Measurements from ENCODE around the gene WDFY4.
A peak's percentile ranks its signal among the peaks of the same experiment; 100 is the strongest.

The WDFY4 gene

GRCh38 chr10:48833674-48834073 is 149.0 kb downstream of the WDFY4 start:
- no peak for DNase-seq

DNA sequence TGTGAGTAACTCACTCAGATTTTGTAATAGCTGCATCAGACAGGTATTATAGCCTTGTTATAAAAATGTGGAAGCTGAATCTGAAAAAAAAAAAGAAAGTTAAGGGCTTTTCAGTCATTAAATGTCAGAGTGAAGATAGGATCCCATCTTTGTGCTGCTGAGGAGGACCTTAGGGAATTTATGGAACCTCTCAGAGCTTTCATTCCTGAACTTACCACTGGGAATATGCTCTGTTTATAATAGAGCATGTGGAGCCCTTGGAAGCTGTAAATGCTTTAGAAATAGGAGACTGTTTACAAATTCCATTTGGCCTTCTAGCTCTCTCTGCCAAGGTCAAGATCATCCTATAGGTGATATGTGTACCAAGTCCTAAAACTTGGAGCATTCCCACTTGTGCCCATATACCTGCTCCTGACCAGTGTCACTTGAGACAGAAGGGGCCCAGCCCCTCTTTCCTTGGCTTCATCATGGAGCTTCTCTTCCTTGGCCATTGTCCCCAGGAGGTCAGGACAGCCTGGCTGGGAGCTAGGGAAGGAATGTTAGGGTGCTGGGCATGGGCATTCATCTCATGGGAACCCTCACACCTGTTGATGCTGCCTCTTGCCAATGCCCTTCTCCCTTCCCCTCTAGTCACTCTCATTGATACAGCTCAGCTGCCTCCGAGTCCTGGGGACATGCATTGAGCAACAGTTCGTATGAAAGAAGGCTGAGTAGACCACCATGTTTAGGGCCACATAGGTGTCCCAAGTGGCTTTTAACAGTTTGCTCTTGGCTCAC is 149.7 kb downstream of the WDFY4 start:
- DNase-seq = no peak

DNA sequence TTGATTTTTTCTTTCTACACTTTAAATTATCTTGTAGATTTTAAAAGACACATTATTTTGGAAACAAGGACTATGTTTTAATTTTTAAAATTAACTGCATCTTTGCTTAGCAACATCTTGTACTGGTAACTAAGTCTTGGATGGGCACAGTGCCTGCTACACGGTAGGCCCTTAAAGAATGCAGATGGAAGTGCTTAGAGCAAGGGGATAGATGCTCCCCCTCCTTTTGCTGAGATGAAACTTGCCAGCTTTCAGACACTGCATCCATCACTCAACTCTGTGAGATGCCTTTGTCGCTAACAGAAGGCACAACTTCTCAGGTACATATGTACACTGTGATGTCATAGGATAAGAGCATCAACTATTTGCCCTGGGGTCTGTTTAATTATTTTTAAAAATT is 151.1 kb downstream of the WDFY4 start:
- no peak for DNase-seq

- no peak for DNase-seq
Measured at GRCh38 chr10:48836605-48837004, 151.9 kb downstream of the WDFY4 start.

DNA sequence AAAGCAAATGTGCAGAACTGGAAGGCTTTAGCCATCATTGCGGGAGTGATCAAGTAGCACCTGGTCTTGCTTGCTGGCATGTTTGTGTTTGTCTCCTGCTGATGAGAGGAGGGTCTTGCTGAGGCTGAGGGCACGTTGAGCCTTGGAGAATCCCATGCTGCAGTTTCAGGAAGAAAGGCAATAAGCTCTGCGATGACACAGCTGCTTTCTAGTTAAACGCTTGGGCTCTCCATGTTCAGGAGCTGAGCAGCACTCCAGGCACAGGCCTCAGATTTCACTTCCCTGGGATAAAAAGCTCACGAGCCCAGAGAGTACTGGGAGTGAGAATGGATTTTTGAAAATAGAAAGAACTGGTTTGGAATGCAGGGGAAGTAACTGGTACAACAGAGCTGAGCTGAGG is 154.2 kb downstream of the WDFY4 start:
- DNase-seq = no peak

GRCh38 chr10:48839809-48840679 is 155.4 kb downstream of the WDFY4 start:
- no peak for DNase-seq

DNA sequence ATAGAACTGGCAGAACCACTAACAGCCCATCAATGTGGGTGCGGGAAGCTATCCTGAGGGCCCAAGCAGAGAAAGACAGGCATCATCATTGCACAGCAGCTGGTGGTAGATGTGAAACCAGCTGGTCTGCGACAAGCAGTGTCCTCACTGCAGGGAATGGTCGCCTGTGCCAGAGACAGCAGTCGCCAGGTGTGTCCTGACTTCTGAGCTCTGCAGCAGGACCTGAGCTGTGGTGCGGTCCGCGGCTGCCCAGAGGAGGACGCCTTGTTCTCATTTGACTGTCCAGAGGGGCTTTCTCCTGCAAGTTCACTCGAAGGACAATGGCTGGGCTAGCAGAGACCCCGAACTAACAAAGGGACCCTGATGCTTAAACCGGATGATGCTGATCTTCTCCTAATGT is 157.6 kb downstream of the WDFY4 start:
- no peak for DNase-seq

DNA sequence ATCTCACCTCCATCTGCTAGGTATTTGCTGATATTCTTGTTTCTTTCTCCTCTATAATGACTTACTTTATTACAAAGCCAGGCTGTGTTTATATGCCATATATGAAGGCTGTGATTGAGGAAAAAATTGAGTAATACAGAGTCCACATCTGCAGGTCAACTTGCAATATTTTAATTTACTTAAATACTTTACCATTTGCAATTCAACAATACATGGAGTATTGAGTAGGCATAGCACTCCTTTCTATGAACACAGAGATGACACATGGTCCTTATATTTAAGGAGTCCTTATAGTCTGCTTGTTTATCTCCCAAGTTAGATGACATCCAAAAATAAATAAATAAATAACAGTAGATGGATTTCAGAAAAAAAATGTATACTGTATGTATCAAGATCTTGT is 158.5 kb downstream of the WDFY4 start:
- no peak for DNase-seq

- DNase-seq = no peak
Measured at GRCh38 chr10:48844616-48845015, 159.9 kb downstream of the WDFY4 start.

DNA sequence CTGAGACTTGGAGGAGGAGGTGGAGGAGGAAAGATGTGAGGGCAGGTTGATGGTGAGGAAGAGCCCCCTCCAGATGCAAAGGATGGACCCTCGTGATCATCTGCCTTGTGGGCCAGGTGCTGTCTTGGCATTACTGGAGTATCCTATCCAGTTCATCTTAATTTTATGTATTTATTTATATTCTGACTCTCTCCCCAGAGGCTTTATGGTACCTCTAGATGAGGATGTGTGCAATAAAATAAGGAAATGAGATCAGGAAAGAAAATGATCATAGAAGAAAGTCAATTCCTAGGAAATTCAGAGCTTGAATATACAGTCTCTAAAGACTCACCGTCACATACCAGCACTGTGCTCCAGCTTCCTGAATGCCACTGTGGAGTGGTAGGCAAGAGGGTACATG is 160.8 kb downstream of the WDFY4 start:
- DNase-seq = no peak

DNA sequence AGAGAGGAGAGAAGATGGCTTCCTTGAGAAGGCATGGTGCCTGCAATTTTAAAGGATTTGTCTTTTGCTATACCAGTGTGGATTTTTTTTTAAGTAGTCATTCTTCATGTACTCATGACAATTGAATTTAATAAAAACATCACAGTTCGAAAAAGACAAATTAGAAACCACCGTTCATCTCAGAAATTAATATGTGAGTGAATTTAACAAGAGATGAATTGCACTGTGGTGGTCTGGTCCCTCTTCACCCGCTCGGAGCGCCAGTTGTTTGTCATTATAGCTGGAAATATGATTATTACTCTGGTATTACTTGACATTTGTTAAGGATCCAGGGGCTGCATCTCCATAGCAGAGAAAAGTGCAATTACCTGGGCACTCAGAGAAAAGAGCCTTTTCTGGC is 163.0 kb downstream of the WDFY4 start:
- DNase-seq = no peak

DNA sequence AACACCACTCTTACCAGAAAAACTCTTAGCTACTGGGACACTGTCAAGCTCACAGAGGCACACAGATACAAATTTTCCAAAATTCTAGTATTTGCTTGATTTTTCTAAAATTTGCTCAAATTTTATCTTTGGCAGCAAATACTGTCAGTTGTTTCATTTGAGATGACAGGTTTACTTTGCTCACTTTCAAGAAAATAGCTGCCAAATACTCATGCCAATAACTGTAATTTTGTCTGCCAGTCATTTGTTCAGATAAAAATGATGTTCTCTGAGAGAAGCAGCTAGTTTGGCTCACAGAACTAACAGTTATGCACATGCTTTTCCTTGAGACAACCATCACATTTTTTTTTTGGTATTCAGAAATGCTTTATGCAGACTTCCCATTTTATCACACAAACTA is 172.2 kb downstream of the WDFY4 start:
- DNase-seq = no peak

- DNase-seq = no peak
Measured at GRCh38 chr10:48872234-48872633, 187.6 kb downstream of the WDFY4 start.

- no peak for DNase-seq
Measured at GRCh38 chr10:48878091-48878490, 193.4 kb downstream of the WDFY4 start.

DNA sequence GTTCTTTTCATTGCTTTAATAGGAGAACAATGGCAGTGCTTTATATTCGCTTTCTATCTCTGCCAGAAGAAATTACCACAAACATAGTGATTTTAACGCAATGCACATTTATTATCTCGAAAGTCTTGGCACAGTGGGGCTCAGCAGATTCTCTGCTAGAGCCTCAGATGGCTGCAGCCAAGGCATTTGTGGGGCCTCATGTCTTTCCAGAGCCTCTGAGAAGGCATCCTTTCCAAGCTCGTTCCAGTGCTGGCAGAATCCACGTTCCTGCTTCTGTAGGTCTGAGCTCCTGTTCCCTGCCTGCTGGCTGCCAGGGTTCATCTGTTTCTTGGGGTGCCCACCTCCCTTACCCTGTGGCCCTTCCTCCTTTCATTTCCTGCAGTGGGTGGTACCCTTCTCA is 194.8 kb downstream of the WDFY4 start:
- DNase-seq = no peak

GRCh38 chr10:48880016-48880705 is 195.5 kb downstream of the WDFY4 start:
- DNase-seq = no peak

GRCh38 chr10:48881937-48882336 is 197.3 kb downstream of the WDFY4 start:
- DNase-seq = no peak

- no peak for DNase-seq
Measured at GRCh38 chr10:48882881-48883280, 198.2 kb downstream of the WDFY4 start.

- no peak for DNase-seq
Measured at GRCh38 chr10:48883701-48884100, 199.0 kb downstream of the WDFY4 start.

- DNase-seq = no peak
Measured at GRCh38 chr10:48884179-48885045, 199.7 kb downstream of the WDFY4 start.

- DNase-seq = peak; percentile 55
Measured at GRCh38 chr10:48885376-48885775, 200.7 kb downstream of the WDFY4 start.

DNA sequence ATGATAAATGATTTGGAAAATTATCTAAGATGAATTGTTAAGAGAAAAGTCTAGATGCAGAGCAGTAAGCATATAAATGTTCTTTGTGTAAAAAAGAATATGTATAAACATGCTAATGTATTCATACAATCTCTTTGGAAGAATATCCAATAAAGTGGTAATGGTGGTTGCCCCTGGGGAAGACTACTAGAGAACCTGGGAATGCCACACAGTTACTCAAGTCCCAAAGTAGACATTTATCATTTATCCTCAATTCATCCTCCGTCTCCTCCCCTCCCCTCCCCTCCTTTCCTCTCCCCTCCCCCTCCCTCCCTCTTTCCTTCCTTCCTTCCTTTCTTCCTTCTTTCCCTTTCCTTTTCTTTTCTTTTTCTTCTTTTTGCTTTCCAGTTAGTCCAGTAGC is 203.3 kb downstream of the WDFY4 start:
- DNase-seq = no peak

Data from right hindlimb (tissue), 1 donor.